ENCODE measurements around the gene TWF1.

Gene TWF1

GRCh38 chr12:43827093-43827492 lies 21.0 kb upstream of the TWF1 start:
- Mint-ChIP-seq H3K4me1 (ENCODE audit: low read depth in 2 of 2) (peaks cover 4 to 13% of the 10 kb centered on the region in 2 donors), H3K36me3 (ENCODE audit: insufficient read depth) (no peaks in the 10 kb centered on the region), H3K27ac (no peak overlapping the region), H3K27me3 (no peaks in the 10 kb centered on the region), H3K9me3 (no peaks in the 10 kb centered on the region), H3K4me3 (no peak overlapping the region)
- ATAC-seq (replicated peaks) (no peak), DNase-seq (no peak)

- no peak for ATAC-seq (replicated peaks)
- Mint-ChIP-seq H3K36me3 (ENCODE audit: insufficient read depth) (no peaks in the 10 kb centered on the region), H3K27ac (no peak overlapping the region), H3K4me3 (no peak overlapping the region), H3K27me3 (no peaks in the 10 kb centered on the region), H3K9me3 (no peaks in the 10 kb centered on the region), H3K4me1 (ENCODE audit: low read depth in 2 of 2) (peaks cover under 1 to 9% of the 10 kb centered on the region in 2 donors)
- no peak for DNase-seq
These were observed 20.6 kb upstream of the TWF1 start for GRCh38 chr12:43826681-43827080.

- peaks cover 0 to 6% of the 10 kb centered on the region in 2 donors for H3K4me1 Mint-ChIP-seq (ENCODE audit: low read depth in 2 of 2)
- DNase-seq (no peak), ATAC-seq (replicated peaks) (no peak)
- peaks cover 0 to 3% of the 10 kb centered on the region in 2 donors for H3K27me3 Mint-ChIP-seq
- no peak overlapping the region for H3K4me3 Mint-ChIP-seq
- H3K36me3 Mint-ChIP-seq (ENCODE audit: insufficient read depth): no peaks in the 10 kb centered on the region
- no peak overlapping the region for H3K27ac Mint-ChIP-seq
- H3K9me3 Mint-ChIP-seq: no peaks in the 10 kb centered on the region
These were observed 18.2 kb upstream of the TWF1 start for GRCh38 chr12:43824207-43824775.

DNA sequence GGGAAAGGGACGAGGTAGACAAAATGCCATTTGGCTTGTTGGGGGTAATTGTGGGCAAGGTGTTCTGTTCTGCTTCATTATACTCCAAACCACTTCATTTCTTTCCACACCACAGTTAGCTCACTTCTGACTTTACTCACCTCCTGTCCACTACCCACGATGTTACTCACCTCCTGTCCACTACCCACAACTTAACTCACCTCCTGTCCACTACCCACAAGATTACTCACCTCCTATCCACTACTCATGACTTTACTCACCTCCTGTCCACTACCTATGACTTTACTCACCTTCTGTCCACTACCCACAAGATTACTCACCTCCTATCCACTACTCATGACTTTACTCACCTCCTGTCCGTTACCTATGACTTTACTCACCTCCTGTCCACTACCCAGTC lies 10.1 kb upstream of the TWF1 start:
- ATAC-seq (replicated peaks): no peak

DNA sequence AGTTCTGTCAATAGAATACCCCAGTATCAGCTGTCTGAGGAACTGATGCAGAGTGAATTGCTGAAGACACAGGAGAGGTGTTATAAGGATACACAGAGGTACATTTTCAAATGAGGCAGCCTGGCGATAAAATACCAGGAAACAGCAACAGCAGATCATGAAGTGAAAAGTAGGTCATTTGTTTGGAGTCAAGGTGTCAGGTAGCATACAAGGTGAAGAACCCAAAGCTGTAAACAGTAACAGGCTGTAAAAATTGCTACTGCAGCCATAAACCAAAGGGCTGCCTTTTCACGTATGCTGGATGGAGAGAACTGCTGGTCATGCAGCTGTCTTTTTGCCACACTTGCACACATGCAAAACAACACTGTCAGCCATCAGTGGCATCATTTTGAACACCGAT lies 9.3 kb upstream of the TWF1 start:
- ATAC-seq (replicated peaks): peak; percentile 79
- Mint-ChIP-seq H3K36me3 (ENCODE audit: insufficient read depth) (peaks cover 3% of the 10 kb centered on the region), H3K4me1 (ENCODE audit: low read depth in 2 of 2) (peaks cover 0 to 8% of the 10 kb centered on the region in 2 donors), H3K9me3 (no peaks in the 10 kb centered on the region), H3K27me3 (peaks cover 0 to 16% of the 10 kb centered on the region in 2 donors), H3K4me3 (no peak overlapping the region), H3K27ac (no peak overlapping the region)
- DNase-seq: no peak

More for the DNA sequence above, 10.1 kb upstream of the TWF1 start:
- no peak for DNase-seq
- Mint-ChIP-seq H3K36me3 (ENCODE audit: insufficient read depth) (peaks cover 3% of the 10 kb centered on the region), H3K9me3 (no peaks in the 10 kb centered on the region), H3K4me3 (no peak overlapping the region), H3K4me1 (ENCODE audit: low read depth in 2 of 2) (peaks cover 0 to 8% of the 10 kb centered on the region in 2 donors), H3K27me3 (peaks cover 0 to 16% of the 10 kb centered on the region in 2 donors), H3K27ac (no peak overlapping the region)

DNA sequence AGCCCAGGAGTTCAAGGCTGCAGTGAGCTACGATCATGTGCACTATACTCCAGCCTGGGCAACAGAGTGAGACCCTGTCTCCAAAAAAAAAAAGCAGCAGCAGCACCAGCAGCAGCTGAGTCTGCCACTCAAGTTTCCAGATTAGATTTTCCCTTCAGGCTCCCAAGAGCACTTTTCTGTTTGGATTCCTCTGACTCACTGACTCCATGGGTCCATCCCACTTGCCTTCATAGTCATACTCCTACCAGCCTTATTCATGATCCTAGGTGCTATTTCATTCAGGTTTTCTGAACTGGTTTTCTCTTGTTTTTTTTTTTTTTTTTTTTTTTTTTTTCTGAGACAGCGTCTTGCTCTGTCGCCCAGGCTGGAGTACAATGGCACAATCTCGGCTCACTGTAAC lies 6.8 kb upstream of the TWF1 start:
- no peaks in the 10 kb centered on the region for H3K9me3 Mint-ChIP-seq
- H3K27ac Mint-ChIP-seq: no peak overlapping the region
- H3K4me1 Mint-ChIP-seq (ENCODE audit: low read depth in 2 of 2): peaks cover 0 to 8% of the 10 kb centered on the region in 2 donors
- peaks cover 3% of the 10 kb centered on the region for H3K36me3 Mint-ChIP-seq (ENCODE audit: insufficient read depth)
- no peak for DNase-seq
- no peak for ATAC-seq (replicated peaks)
- no peak overlapping the region for H3K4me3 Mint-ChIP-seq
- peaks cover 0 to 11% of the 10 kb centered on the region in 2 donors for H3K27me3 Mint-ChIP-seq

DNA sequence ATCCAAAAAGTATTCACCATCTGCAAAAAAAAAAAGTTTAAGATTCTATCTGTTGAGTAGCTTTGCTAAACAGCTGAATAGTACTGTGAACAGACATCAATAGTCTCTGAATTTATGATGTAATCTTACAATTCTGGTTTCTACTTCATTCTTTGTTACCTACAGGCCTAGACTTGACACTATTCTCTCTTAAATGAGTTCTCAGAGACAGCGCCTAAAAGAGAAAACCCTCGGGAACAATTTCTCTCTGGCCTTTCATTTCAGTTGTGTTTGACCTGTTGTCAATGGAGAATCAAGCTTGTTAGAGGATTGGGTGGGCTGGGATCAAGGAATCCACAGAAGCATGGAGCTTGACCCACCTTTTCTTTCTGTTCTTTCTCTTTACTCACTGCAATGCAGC lies 5.9 kb upstream of the TWF1 start:
- Mint-ChIP-seq H3K27ac (no peak overlapping the region), H3K27me3 (peaks cover 0 to 11% of the 10 kb centered on the region in 2 donors), H3K9me3 (no peaks in the 10 kb centered on the region), H3K36me3 (ENCODE audit: insufficient read depth) (peaks cover 4% of the 10 kb centered on the region), H3K4me1 (ENCODE audit: low read depth in 2 of 2) (peaks cover 3 to 8% of the 10 kb centered on the region in 2 donors), H3K4me3 (no peak overlapping the region)
- DNase-seq (no peak), ATAC-seq (replicated peaks) (no peak)

DNA sequence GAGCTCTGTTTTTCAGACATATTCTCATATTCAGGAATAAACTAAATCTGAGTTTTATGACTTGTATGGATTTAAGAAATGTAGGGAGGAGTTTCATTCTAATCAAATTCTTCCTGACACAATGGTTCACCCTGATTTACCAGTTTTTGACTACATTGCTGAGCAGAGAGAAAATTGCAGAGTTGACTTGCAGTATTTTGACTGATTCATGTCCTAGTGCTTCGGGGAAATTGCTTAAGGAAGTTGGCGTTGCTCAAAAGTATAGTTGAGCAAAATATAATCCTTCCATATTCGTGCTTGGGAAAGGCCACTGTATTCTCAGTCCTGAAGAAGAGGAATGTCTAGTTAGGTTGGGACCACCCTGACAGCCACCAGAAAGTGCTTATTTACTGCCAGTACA lies 1.3 kb upstream of the TWF1 start:
- Mint-ChIP-seq H3K4me3 (peak overlapping the region; percentile 90 to 99), H3K27me3 (no peaks in the 10 kb centered on the region), H3K4me1 (ENCODE audit: low read depth in 2 of 2) (peaks cover 14 to 29% of the 10 kb centered on the region in 2 donors), H3K27ac (peak overlapping the region; percentile 98 to 100), H3K36me3 (ENCODE audit: insufficient read depth) (peaks cover 40% of the 10 kb centered on the region), H3K9me3 (no peaks in the 10 kb centered on the region)
- no peak for DNase-seq
- ATAC-seq (replicated peaks): no peak

- no peak for ATAC-seq (replicated peaks)
- H3K27me3 Mint-ChIP-seq: no peaks in the 10 kb centered on the region
- peaks cover 14 to 29% of the 10 kb centered on the region in 2 donors for H3K4me1 Mint-ChIP-seq (ENCODE audit: low read depth in 2 of 2)
- H3K27ac Mint-ChIP-seq: peak overlapping the region; percentile 98 to 100
- DNase-seq: no peak
- H3K36me3 Mint-ChIP-seq (ENCODE audit: insufficient read depth): peaks cover 47% of the 10 kb centered on the region
- no peaks in the 10 kb centered on the region for H3K9me3 Mint-ChIP-seq
- peak overlapping the region; percentile 90 to 99 for H3K4me3 Mint-ChIP-seq
These were observed 588 bp upstream of the TWF1 start for GRCh38 chr12:43806737-43807072.

GRCh38 chr12:43805149-43805859 lies 813 bp downstream of the TWF1 start:
- Mint-ChIP-seq H3K36me3 (ENCODE audit: insufficient read depth) (peaks cover 61% of the 10 kb centered on the region), H3K4me1 (ENCODE audit: low read depth in 2 of 2) (peaks cover 14 to 29% of the 10 kb centered on the region in 2 donors), H3K4me3 (peak overlapping the region; percentile 90 to 99), H3K27me3 (no peaks in the 10 kb centered on the region), H3K27ac (peak overlapping the region; percentile 98 to 100), H3K9me3 (no peaks in the 10 kb centered on the region)
- DNase-seq (peak in 1 of 3 experiments; percentile 13), ATAC-seq (replicated peaks) (peak; percentile 18)

GRCh38 chr12:43797561-43798217 lies 8.4 kb downstream of the TWF1 start:
- Mint-ChIP-seq H3K27me3 (no peaks in the 10 kb centered on the region), H3K36me3 (ENCODE audit: insufficient read depth) (peaks cover 85% of the 10 kb centered on the region), H3K4me3 (no peak overlapping the region), H3K9me3 (no peaks in the 10 kb centered on the region), H3K27ac (no peak overlapping the region), H3K4me1 (ENCODE audit: low read depth in 2 of 2) (no peaks in the 10 kb centered on the region)
- ATAC-seq (replicated peaks) (no peak), DNase-seq (no peak)

- no peak for ATAC-seq (replicated peaks)
- Mint-ChIP-seq H3K36me3 (ENCODE audit: insufficient read depth) (peaks cover 66% of the 10 kb centered on the region), H3K27me3 (no peaks in the 10 kb centered on the region), H3K9me3 (no peaks in the 10 kb centered on the region), H3K27ac (no peak overlapping the region), H3K4me1 (ENCODE audit: low read depth in 2 of 2) (peaks cover 2 to 4% of the 10 kb centered on the region in 2 donors), H3K4me3 (no peak overlapping the region)
- DNase-seq: no peak
These were observed 10.3 kb downstream of the TWF1 start for GRCh38 chr12:43795716-43796280.

GRCh38 chr12:43789941-43790340 lies 16.2 kb downstream of the TWF1 start:
- Mint-ChIP-seq H3K9me3 (no peaks in the 10 kb centered on the region), H3K36me3 (ENCODE audit: insufficient read depth) (peaks cover 36% of the 10 kb centered on the region), H3K27me3 (no peaks in the 10 kb centered on the region), H3K4me3 (no peak overlapping the region), H3K4me1 (ENCODE audit: low read depth in 2 of 2) (peaks cover 2 to 4% of the 10 kb centered on the region in 2 donors), H3K27ac (peak overlapping the region in 1 of 2 donors; percentile 35)
- no peak for DNase-seq
- no peak for ATAC-seq (replicated peaks)
